RWPE2 (cell line): ENCODE data around the gene CHCHD4.

Experiments
- ATAC-seq: fragments of 200-7000 bp; cut with Tn5 transposase; 3 replicates; pipeline ENCODE4 v1.9.1; 2021; ENCODE audit warnings: low read depth
- DNase-seq: peaks from one replicate; pipeline ENCODE4 v3.0.0-alpha.2; 2020; ENCODE audit warnings: low spot score
- H3K27ac ChIP-seq: fragments of 450-650 bp; 2 replicates; pipeline ENCODE4 v1.5.1; 2017; ENCODE audit warnings: mild to moderate bottlenecking; ENCODE audit not compliant: poor library complexity, severe bottlenecking
- H3K27me3 ChIP-seq: fragments of 250-450 bp; sonication (Bioruptor Pico); 2 replicates; pipeline ENCODE4 v1.5.1; 2021; ENCODE audit warnings: mild to moderate bottlenecking, moderate library complexity; ENCODE audit not compliant: insufficient read depth, poor library complexity, severe bottlenecking
- H3K36me3 ChIP-seq: fragments of 250-450 bp; sonication (Bioruptor Pico); 2 replicates; pipeline ENCODE4 v1.5.1; 2020; ENCODE audit warnings: low read depth, mild to moderate bottlenecking, moderate library complexity
- H3K4me1 ChIP-seq: fragments of 250-450 bp; sonication (Bioruptor Pico); 2 replicates; pipeline ENCODE4 v1.5.1; 2021; ENCODE audit warnings: mild to moderate bottlenecking, moderate library complexity; ENCODE audit not compliant: insufficient read depth, poor library complexity, severe bottlenecking
- H3K4me3 ChIP-seq: fragments of 250-450 bp; sonication (Bioruptor Pico); 2 replicates; pipeline ENCODE4 v1.5.1; 2021; ENCODE audit warnings: mild to moderate bottlenecking, moderate library complexity; ENCODE audit not compliant: severe bottlenecking
- H3K9me3 ChIP-seq: fragments of 250-450 bp; sonication (Bioruptor Pico); 2 replicates; pipeline ENCODE4 v1.5.1; 2021; ENCODE audit warnings: mild to moderate bottlenecking, moderate library complexity; ENCODE audit not compliant: severe bottlenecking
- TF ChIP-seq, protein P1 (sequence below): fragments of 450-650 bp; IDR thresholded peaks from one replicate; pipeline ENCODE4 v1.5.1; 2017; ENCODE audit warnings: mild to moderate bottlenecking, moderate library complexity; ENCODE audit not compliant: poor library complexity, severe bottlenecking

The CHCHD4 gene

DNA sequence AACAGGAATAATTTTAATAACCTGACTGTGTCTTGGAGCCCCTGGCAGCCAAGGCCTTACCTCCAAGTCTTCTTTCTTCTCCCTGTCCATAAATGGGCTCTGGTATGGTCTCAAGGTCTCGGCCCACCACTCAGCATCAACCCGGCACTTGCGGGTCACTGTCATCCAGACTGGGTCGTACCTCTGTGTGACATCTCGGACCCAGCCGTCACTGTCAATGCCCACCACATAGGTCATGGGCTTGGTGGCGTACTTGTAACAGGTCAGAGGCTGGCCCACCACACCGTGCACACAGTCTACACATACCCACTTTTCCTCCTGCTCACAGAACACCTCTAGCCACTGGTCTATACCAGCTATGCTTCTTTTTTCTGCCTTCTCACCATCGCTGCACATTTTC, 33.3 kb upstream of the CHCHD4 start:
- H3K27me3 ChIP-seq: no peaks in the 10 kb centered on the region
- peaks cover 17% of the 10 kb centered on the region for H3K4me1 ChIP-seq
- H3K9me3 ChIP-seq: peaks cover 7% of the 10 kb centered on the region
- H3K36me3 ChIP-seq: peaks cover 89% of the 10 kb centered on the region
- DNase-seq: no peak
- no peak overlapping the region for H3K4me3 ChIP-seq
- peak overlapping the region; percentile 75 for H3K27ac ChIP-seq
- ATAC-seq: no peak
- TF ChIP-seq, protein P1, sequence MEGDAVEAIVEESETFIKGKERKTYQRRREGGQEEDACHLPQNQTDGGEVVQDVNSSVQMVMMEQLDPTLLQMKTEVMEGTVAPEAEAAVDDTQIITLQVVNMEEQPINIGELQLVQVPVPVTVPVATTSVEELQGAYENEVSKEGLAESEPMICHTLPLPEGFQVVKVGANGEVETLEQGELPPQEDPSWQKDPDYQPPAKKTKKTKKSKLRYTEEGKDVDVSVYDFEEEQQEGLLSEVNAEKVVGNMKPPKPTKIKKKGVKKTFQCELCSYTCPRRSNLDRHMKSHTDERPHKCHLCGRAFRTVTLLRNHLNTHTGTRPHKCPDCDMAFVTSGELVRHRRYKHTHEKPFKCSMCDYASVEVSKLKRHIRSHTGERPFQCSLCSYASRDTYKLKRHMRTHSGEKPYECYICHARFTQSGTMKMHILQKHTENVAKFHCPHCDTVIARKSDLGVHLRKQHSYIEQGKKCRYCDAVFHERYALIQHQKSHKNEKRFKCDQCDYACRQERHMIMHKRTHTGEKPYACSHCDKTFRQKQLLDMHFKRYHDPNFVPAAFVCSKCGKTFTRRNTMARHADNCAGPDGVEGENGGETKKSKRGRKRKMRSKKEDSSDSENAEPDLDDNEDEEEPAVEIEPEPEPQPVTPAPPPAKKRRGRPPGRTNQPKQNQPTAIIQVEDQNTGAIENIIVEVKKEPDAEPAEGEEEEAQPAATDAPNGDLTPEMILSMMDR: no peak

DNA sequence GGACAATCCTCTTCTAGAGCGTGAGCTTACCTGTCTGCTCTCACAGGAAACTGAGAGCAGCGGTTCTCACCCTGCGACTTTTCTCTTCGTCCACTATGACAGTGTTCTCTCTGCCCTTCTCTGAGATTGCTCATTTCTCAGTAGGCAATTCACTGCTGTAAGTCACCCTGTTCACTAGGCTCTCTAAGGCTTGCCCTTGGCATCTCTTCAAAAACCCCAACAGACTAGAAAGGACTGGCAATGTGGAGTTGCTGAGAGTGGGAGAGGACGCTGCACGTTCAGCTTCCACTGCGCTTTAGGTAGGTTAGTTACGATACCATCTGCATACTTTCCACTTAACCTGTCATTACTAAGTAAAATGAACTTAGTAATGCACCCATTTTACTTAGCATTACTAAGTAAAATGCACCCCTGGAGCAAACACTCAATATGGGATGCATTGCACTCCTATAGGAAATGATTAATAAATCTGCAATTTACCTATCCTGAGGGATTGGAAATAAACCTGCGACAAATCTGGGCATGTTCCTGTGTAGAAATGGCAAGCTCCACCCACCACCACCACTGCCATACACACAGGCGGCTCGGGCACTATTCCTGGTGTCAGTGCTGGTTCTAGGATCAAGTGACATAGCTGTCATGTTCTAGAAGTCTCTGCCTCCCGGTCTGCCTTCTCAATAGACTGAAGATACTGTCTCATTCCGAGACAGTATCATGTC, 32.3 kb upstream of the CHCHD4 start:
- H3K27me3 ChIP-seq: no peaks in the 10 kb centered on the region
- no peak overlapping the region for H3K4me3 ChIP-seq
- H3K4me1 ChIP-seq: peaks cover 17% of the 10 kb centered on the region
- H3K36me3 ChIP-seq: peaks cover 89% of the 10 kb centered on the region
- ATAC-seq (peak; percentile 86), DNase-seq (no peak)
- H3K9me3 ChIP-seq: peaks cover 7% of the 10 kb centered on the region
- TF ChIP-seq, protein P1: no peak
- H3K27ac ChIP-seq: peak overlapping the region; percentile 75

DNA sequence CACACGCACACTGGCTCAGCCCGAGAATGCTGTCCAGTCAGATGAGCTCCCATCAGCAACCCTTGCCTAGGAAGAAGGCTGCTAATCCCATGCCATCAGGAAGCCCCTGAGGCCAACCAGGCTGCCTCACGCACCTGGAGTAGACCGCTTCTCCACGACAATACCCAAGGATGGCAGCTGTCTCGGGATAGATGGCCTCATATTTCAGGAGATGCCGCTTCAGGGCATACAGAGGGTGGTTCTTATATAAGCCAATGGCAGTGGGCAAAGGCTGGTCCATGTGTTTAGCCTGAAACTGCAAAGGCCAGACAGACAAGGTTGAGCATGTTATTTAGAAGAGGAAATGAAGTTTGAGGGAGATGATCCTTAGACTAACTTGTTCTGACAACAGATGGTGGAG, 31.5 kb upstream of the CHCHD4 start:
- peak overlapping the region; percentile 75 for H3K27ac ChIP-seq

DNA sequence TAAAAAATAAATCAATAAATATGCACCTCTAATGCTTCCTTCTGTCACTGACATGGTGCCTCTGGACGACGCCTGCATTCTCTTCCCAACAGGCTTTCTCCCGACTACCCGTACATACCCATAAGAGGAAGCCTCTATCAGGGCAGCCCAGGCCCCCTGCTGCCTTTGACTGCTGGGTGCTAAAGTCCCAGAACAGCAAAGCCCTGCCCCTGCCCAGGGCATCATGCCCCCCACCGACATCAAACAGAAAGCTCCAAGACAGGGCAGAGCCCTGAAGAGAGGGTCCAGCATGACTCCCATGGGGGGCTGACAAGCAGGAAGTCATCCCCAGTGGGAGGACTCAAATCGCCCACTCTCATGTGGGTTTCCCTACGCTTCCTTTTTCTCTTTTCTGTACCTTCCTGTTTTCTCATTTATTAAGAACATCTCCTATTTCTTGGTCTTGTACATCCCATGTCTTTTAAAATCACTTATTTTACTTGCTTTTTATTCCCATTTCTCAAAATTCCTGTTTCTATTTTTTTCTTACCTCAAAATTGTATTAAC, 30.3 kb upstream of the CHCHD4 start:
- H3K36me3 ChIP-seq: peaks cover 76% of the 10 kb centered on the region
- no peak overlapping the region for H3K4me3 ChIP-seq
- TF ChIP-seq, protein P1: no peak
- no peak for ATAC-seq
- DNase-seq: no peak
- H3K9me3 ChIP-seq: no peaks in the 10 kb centered on the region
- H3K4me1 ChIP-seq: peaks cover 17% of the 10 kb centered on the region
- H3K27ac ChIP-seq: no peak overlapping the region
- no peaks in the 10 kb centered on the region for H3K27me3 ChIP-seq

More for the DNA sequence above, 31.5 kb upstream of the CHCHD4 start:
- DNase-seq: no peak
- TF ChIP-seq, protein P1: no peak
- peaks cover 88% of the 10 kb centered on the region for H3K36me3 ChIP-seq
- H3K4me3 ChIP-seq: no peak overlapping the region
- peaks cover under 1% of the 10 kb centered on the region for H3K9me3 ChIP-seq
- H3K27me3 ChIP-seq: no peaks in the 10 kb centered on the region
- ATAC-seq: no peak
- peaks cover 17% of the 10 kb centered on the region for H3K4me1 ChIP-seq

DNA sequence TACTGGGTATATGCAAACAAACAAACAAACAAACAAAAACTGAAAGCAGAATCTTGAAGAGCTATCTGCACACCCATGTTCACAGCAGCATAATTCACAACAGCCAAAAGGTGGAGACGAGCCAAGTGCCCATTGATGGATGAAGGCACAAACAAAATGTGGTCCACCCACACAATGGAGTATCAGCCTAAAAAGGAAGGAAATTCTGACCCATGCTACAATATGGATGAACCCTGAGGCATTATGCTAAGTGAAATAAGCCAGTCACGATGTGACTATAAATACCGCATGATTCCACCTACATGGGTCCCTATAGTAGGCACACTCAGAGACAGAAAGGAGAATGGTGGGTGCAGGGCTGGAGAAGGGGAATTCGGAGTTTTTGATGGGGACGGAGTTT, 29.6 kb upstream of the CHCHD4 start:
- Histone ChIP-seq H3K9me3 (no peaks in the 10 kb centered on the region), H3K4me3 (no peak overlapping the region), H3K27me3 (no peaks in the 10 kb centered on the region), H3K27ac (no peak overlapping the region), H3K4me1 (peaks cover 17% of the 10 kb centered on the region), H3K36me3 (peaks cover 69% of the 10 kb centered on the region)
- TF ChIP-seq, protein P1: no peak
- ATAC-seq: no peak
- DNase-seq: no peak
